ENCODE results near the gene CAB39L.

The CAB39L gene

GRCh38 chr13:49441312-49441711 is 2.6 kb downstream of the CAB39L start:
- no peak for DNase-seq

GRCh38 chr13:49439609-49440008 is 4.3 kb downstream of the CAB39L start:
- no peak for DNase-seq

- DNase-seq, result no peak
These were observed 6.2 kb downstream of the CAB39L start for GRCh38 chr13:49437705-49438104.

GRCh38 chr13:49436890-49437289 is 7.0 kb downstream of the CAB39L start:
- DNase-seq, result peak; percentile 8 to 68

GRCh38 chr13:49435992-49436391 is 7.9 kb downstream of the CAB39L start:
- DNase-seq, result no peak

- no peak for DNase-seq
These were observed 14.7 kb downstream of the CAB39L start for GRCh38 chr13:49429121-49429520.

- no peak for DNase-seq
These were observed 15.7 kb downstream of the CAB39L start for GRCh38 chr13:49428041-49428763.

GRCh38 chr13:49424011-49424560 is 19.8 kb downstream of the CAB39L start:
- no peak for DNase-seq

- DNase-seq, result no peak
These were observed 22.5 kb downstream of the CAB39L start for GRCh38 chr13:49421391-49421790.

- DNase-seq, result no peak
These were observed 24.6 kb downstream of the CAB39L start for GRCh38 chr13:49419276-49419675.

- DNase-seq, result no peak
These were observed 25.7 kb downstream of the CAB39L start for GRCh38 chr13:49418206-49418605.

GRCh38 chr13:49417161-49417560 is 26.7 kb downstream of the CAB39L start:
- DNase-seq, result no peak

- no peak for DNase-seq
These were observed 31.1 kb downstream of the CAB39L start for GRCh38 chr13:49412749-49413148.

GRCh38 chr13:49411353-49411752 is 32.5 kb downstream of the CAB39L start:
- DNase-seq, result no peak

- no peak for DNase-seq
These were observed 33.4 kb downstream of the CAB39L start for GRCh38 chr13:49410477-49410876.

- no peak for DNase-seq
These were observed 33.9 kb downstream of the CAB39L start for GRCh38 chr13:49410006-49410405.

GRCh38 chr13:49409008-49409407 is 34.9 kb downstream of the CAB39L start:
- no peak for DNase-seq

GRCh38 chr13:49407936-49408335 is 35.9 kb downstream of the CAB39L start:
- no peak for DNase-seq

GRCh38 chr13:49407068-49407467 is 36.8 kb downstream of the CAB39L start:
- no peak for DNase-seq

GRCh38 chr13:49404703-49405020 is 39.2 kb downstream of the CAB39L start:
- DNase-seq, result no peak

- DNase-seq, result no peak
These were observed 39.7 kb downstream of the CAB39L start for GRCh38 chr13:49403996-49404702.

- DNase-seq, result peak in 1 of 2 donors; percentile 73
These were observed 42.9 kb downstream of the CAB39L start for GRCh38 chr13:49400755-49401659.

GRCh38 chr13:49399801-49400472 is 43.9 kb downstream of the CAB39L start:
- peak in 1 of 2 donors; percentile 48 for DNase-seq

Measured in hippocampal formation (tissue), 2 donors.